T-cell (primary cell): Measurements from ENCODE around the gene TMEM271. TPM values are rescaled to one million over a fixed set of nuclear protein-coding genes. Genes with fewer than 3 reads are reported as not detected.
"Not testable (repeated sequence)": the region's sequence is repeated elsewhere in the genome, so short reads cannot be mapped to it uniquely, and the experiment has no call there.

Source experiments
- ATAC-seq, 4 experiments: fragments of 200-7000 bp in 3 of 4; fragments of 150-1000 bp in 1 of 4; cut with Tn5 transposase; replicated peaks in 1 of 4; 1 replicate in 3 of 4; 2 replicates in 1 of 4; pipeline ENCODE4 v1.10.0; 2021; ENCODE audit warnings: moderate library complexity in 3 of 4, mild to moderate bottlenecking in 2 of 4, moderate number of reproducible peaks in 1 of 4
- CTCF ChIA-PET, 2 donors: fragments of 300-600 bp; sonication (Branson Sonifier 250); formaldehyde crosslinking; loops; one replicate each; lab custom pipeline; 2022; ENCODE audit warnings: antibody characterized with exemption in 2 of 2; lab: Charles Lee
- POLR2A ChIA-PET, 2 donors: fragments of 300-600 bp; sonication (Branson Sonifier 250); formaldehyde crosslinking; loops; one replicate each; lab custom pipeline; 2022; ENCODE audit warnings: antibody characterized with exemption in 2 of 2; lab: Charles Lee
- DNase-seq, 35 experiments: peaks; one replicate each; pipeline versions ENCODE4 v3.0.0 to v3.0.0-alpha.2; 2013 to 2023
- H3K27ac ChIP-seq: one replicate; pipeline ENCODE4 v1.5.1; 2013; ENCODE audit warnings: low read length
- H3K27me3 ChIP-seq, 2 experiments: replicated peaks in 1 of 2; 1 replicate in 1 of 2; 2 replicates in 1 of 2; pipeline versions ENCODE4 v1.6.1 to v1.7.0; 2013; ENCODE audit warnings: low read length in 1 of 2, mixed read lengths in 1 of 2; ENCODE audit not compliant: control insufficient read depth in 2 of 2, insufficient read depth in 2 of 2; ENCODE audit errors: extremely low read depth in 1 of 2
- H3K36me3 ChIP-seq, 2 donors: 1 replicate in 1 of 2; 2 replicates in 1 of 2; pipeline versions ENCODE4 v1.6.1 to v1.7.0; 2013; ENCODE audit warnings: low read length in 1 of 2; ENCODE audit not compliant: control insufficient read depth in 2 of 2, insufficient read depth in 1 of 2; ENCODE audit errors: extremely low read depth in 1 of 2
- H3K4me1 ChIP-seq, 2 experiments: 1 replicate in 1 of 2; 2 replicates in 1 of 2; pipeline versions ENCODE4 v1.6.1 to v1.7.0; 2013; ENCODE audit warnings: low read length in 2 of 2, mixed read lengths in 1 of 2; ENCODE audit not compliant: insufficient read depth in 2 of 2, control insufficient read depth in 1 of 2; ENCODE audit errors: extremely low read depth in 1 of 2
- H3K4me3 ChIP-seq, 2 donors: 1 replicate in 1 of 2; 2 replicates in 1 of 2; pipeline versions ENCODE4 v1.5.1 to v1.7.0; 2013; ENCODE audit warnings: mild to moderate bottlenecking in 2 of 2, low read length in 1 of 2, moderate library complexity in 1 of 2; ENCODE audit not compliant: control insufficient read depth in 1 of 2; ENCODE audit errors: extremely low read depth in 1 of 2
- H3K9me3 ChIP-seq: 2 replicates; pipeline ENCODE4 v1.7.0; 2013
- H3K27ac Mint-ChIP-seq, 2 donors: one replicate each; pipeline ENCODE4 v1.8.0; 2020 to 2021; ENCODE audit warnings: mild to moderate bottlenecking in 2 of 2, mixed read lengths in 2 of 2
- H3K27me3 Mint-ChIP-seq, 2 donors: one replicate each; pipeline ENCODE4 v1.8.0; 2021 to 2022; ENCODE audit warnings: mixed read lengths in 2 of 2
- H3K36me3 Mint-ChIP-seq: one replicate; pipeline ENCODE4 v1.8.0; 2021; ENCODE audit warnings: mixed read lengths
- H3K4me1 Mint-ChIP-seq, 3 donors: one replicate each; pipeline ENCODE4 v1.8.0; 2020 to 2022; ENCODE audit warnings: mixed read lengths in 3 of 3, mild to moderate bottlenecking in 1 of 3
- H3K4me3 Mint-ChIP-seq, 3 donors: one replicate each; pipeline ENCODE4 v1.8.0; 2020 to 2022; ENCODE audit warnings: mild to moderate bottlenecking in 3 of 3, mixed read lengths in 3 of 3, moderate library complexity in 3 of 3
- H3K9me3 Mint-ChIP-seq, 3 donors: one replicate each; pipeline ENCODE4 v1.8.0; 2020 to 2022; ENCODE audit warnings: mixed read lengths in 3 of 3
- WGBS: methylation state at CpG from one replicate; pipeline ENCODE4 v1.1.5; 2013; ENCODE audit warnings: missing lambda C conversion rate; ENCODE audit not compliant: insufficient coverage; 5-methylcytosine and 5-hydroxymethylcytosine counted together
- total RNA-seq, 35 experiments: library from RNA in 6 of 35; stranded (reverse) in 6 of 35; fragments of 120-200 nt in 1 of 35; gene quantifications; one replicate each; pipeline versions ENCODE4 v1.2.1 to v1.2.4 and lab custom pipeline; 2013 to 2026

The TMEM271 gene
- total RNA-seq, 5 donors from 2014 or later (not counting 1 experiment from before 2014, with no cell fraction given): not detected

- H3K4me3 Mint-ChIP-seq, H3K27me3 ChIP-seq, H3K36me3 Mint-ChIP-seq, H3K4me1 ChIP-seq, H3K27me3 Mint-ChIP-seq, H3K36me3 ChIP-seq, H3K27ac ChIP-seq, CTCF ChIA-PET, POLR2A ChIA-PET, H3K4me1 Mint-ChIP-seq, DNase-seq, H3K9me3 ChIP-seq, H3K4me3 ChIP-seq, ATAC-seq, H3K27ac Mint-ChIP-seq: not testable (repeated sequence)
- peaks cover 10 to 19% (median 11%) of the 10 kb centered on the region in 3 donors for H3K9me3 Mint-ChIP-seq
- 56% methylated on average over 3 of the region's 3 CpGs for WGBS
Measured at GRCh38 chr4:554793-555320, 21.2 kb downstream of the TMEM271 start.

GRCh38 chr4:552019-552418 lies 24.1 kb downstream of the TMEM271 start:
- H3K27ac ChIP-seq: no peak overlapping the region
- ChIA-PET POLR2A (no interaction called here), CTCF (no interaction called here)
- no peaks in the 10 kb centered on the region for H3K4me1 ChIP-seq
- H3K4me3 Mint-ChIP-seq: no peak overlapping the region
- H3K27me3 Mint-ChIP-seq: peaks cover 12 to 21% of the 10 kb centered on the region in 2 donors
- no peak overlapping the region for H3K4me3 ChIP-seq
- no peaks in the 10 kb centered on the region for H3K36me3 ChIP-seq
- peaks cover 10 to 27% (median 15%) of the 10 kb centered on the region in 3 donors for H3K9me3 Mint-ChIP-seq
- ATAC-seq: no peak
- H3K27ac Mint-ChIP-seq: no peak overlapping the region
- H3K4me1 Mint-ChIP-seq: no peaks in the 10 kb centered on the region
- peaks cover 6% of the 10 kb centered on the region for H3K36me3 Mint-ChIP-seq
- no peaks in the 10 kb centered on the region for H3K9me3 ChIP-seq
- peaks cover 0 to 16% of the 10 kb centered on the region in 2 experiments for H3K27me3 ChIP-seq
- DNase-seq: no peak
- 67% methylated on average over 1 of the region's 5 CpGs for WGBS

GRCh38 chr4:550268-550667 lies 25.8 kb downstream of the TMEM271 start:
- H3K4me1 Mint-ChIP-seq, H3K4me3 ChIP-seq, H3K9me3 ChIP-seq, H3K27ac Mint-ChIP-seq, H3K4me3 Mint-ChIP-seq, H3K27ac ChIP-seq, H3K36me3 Mint-ChIP-seq, H3K4me1 ChIP-seq, H3K36me3 ChIP-seq, ATAC-seq, CTCF ChIA-PET, POLR2A ChIA-PET, DNase-seq: not testable (repeated sequence)
- WGBS: no CpG with 5 or more reads among the region's 27 CpGs
- Mint-ChIP-seq H3K27me3 (peaks cover 18 to 26% of the 10 kb centered on the region in 2 donors), H3K9me3 (peaks cover 13 to 34% (median 15%) of the 10 kb centered on the region in 3 donors)
- peaks cover 0 to 20% of the 10 kb centered on the region in 2 experiments for H3K27me3 ChIP-seq

GRCh38 chr4:548976-549375 lies 27.1 kb downstream of the TMEM271 start:
- no peak overlapping the region for H3K27ac Mint-ChIP-seq
- CTCF ChIA-PET: no interaction called here
- H3K9me3 Mint-ChIP-seq: peaks cover 15 to 38% (median 18%) of the 10 kb centered on the region in 3 donors
- H3K36me3 Mint-ChIP-seq: peaks cover 6% of the 10 kb centered on the region
- peaks cover 18 to 26% of the 10 kb centered on the region in 2 donors for H3K27me3 Mint-ChIP-seq
- DNase-seq (no peak), ATAC-seq (no peak)
- no peak overlapping the region for H3K4me3 Mint-ChIP-seq
- no peak overlapping the region for H3K4me3 ChIP-seq
- no peaks in the 10 kb centered on the region for H3K36me3 ChIP-seq
- no peak overlapping the region for H3K27ac ChIP-seq
- H3K4me1 ChIP-seq: no peaks in the 10 kb centered on the region
- peaks cover under 1% of the 10 kb centered on the region for H3K9me3 ChIP-seq
- 65% methylated on average over 3 of the region's 8 CpGs for WGBS
- H3K4me1 Mint-ChIP-seq: no peaks in the 10 kb centered on the region
- POLR2A ChIA-PET: no interaction called here
- peaks cover 0 to 15% of the 10 kb centered on the region in 2 experiments for H3K27me3 ChIP-seq

- ChIA-PET CTCF (no interaction called here), POLR2A (no interaction called here)
- Histone ChIP-seq H3K9me3 (peaks cover 2% of the 10 kb centered on the region), H3K36me3 (no peaks in the 10 kb centered on the region), H3K4me3 (no peak overlapping the region), H3K4me1 (no peaks in the 10 kb centered on the region), H3K27me3 (peaks cover 0 to 14% of the 10 kb centered on the region in 2 experiments), H3K27ac (no peak overlapping the region)
- Mint-ChIP-seq H3K9me3 (peaks cover 12 to 43% (median 16%) of the 10 kb centered on the region in 3 donors), H3K27ac (no peak overlapping the region), H3K4me1 (no peaks in the 10 kb centered on the region), H3K36me3 (peaks cover 6% of the 10 kb centered on the region), H3K27me3 (peaks cover 16 to 18% of the 10 kb centered on the region in 2 donors), H3K4me3 (no peak overlapping the region)
- no peak for DNase-seq
- 100% methylated on average over 1 of the region's 5 CpGs for WGBS
- no peak for ATAC-seq
Measured at GRCh38 chr4:545612-546011, 30.5 kb downstream of the TMEM271 start.

GRCh38 chr4:544386-545105 lies 31.5 kb downstream of the TMEM271 start:
- no peaks in the 10 kb centered on the region for H3K4me1 Mint-ChIP-seq
- CTCF ChIA-PET: no interaction called here
- DNase-seq: no peak
- POLR2A ChIA-PET: no interaction called here
- no peak overlapping the region for H3K4me3 Mint-ChIP-seq
- H3K36me3 Mint-ChIP-seq: peaks cover 6% of the 10 kb centered on the region
- Histone ChIP-seq H3K4me3 (no peak overlapping the region), H3K27ac (no peak overlapping the region), H3K36me3 (no peaks in the 10 kb centered on the region), H3K27me3 (peaks cover 0 to 14% of the 10 kb centered on the region in 2 experiments), H3K4me1 (no peaks in the 10 kb centered on the region), H3K9me3 (peaks cover 2% of the 10 kb centered on the region)
- peaks cover 12 to 42% (median 16%) of the 10 kb centered on the region in 3 donors for H3K9me3 Mint-ChIP-seq
- peaks cover 14 to 15% of the 10 kb centered on the region in 2 donors for H3K27me3 Mint-ChIP-seq
- 81% methylated on average over 9 of the region's 9 CpGs for WGBS
- no peak for ATAC-seq
- H3K27ac Mint-ChIP-seq: no peak overlapping the region
